ENCODE results near the gene RPP25L.

The RPP25L gene

DNA sequence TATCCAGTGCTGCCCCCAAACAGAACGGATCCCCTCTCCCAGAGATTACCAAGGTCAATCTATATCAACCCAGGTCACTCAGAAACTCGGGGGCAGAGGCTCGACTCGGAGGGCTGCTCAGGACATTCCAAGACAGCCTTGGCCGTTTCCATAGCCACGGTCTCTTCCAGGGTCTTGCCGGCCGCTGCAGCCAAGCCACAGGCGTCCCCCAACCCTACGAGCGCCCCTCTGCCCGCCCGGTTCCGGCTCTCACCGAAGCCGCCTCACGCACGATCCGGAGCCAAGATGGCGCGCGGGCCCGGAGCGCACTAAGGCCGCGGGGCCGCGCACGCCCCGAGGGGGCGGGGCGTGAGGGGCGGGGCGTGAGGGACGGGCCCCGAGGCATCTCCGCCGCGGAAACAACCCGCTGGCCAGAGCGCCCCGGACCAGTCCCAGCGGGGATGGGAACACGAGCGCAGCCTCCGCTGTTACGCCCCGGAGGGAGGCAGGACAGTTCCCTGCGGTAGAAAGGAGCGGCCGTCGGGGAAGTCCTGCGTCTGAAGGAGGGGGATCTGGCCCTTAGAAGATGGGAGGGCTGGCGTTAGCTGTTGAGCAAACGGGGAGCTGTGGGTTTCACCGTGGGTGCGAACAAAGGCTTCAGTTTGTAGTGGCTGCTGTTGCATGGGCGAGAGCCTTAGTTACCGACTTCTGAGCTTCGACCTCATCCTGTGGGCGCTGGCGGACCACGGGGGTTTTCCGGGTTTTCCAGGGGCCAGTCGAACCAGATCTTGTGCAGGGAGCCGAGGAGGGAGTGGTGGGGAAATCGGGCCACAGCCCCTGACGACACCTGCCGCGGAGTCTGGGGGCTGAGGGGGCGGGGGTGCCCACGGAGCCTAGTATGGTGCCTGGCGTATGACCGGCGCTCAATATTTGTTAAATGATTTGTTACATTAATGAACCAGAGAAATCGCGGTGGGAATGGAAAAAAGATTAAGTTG is at the start of gene RPP25L:
RPP25L (minus strand) TSS at position 287 of the 977 bp plus-strand sequence. CDS start 801 bp downstream, outside the sequence.
- Histone ChIP-seq H3K27ac (ENCODE audit: low read depth, low read length) (peak within 1 kb of the TSS; percentile 81), H3K36me3 (ENCODE audit: control insufficient read depth, insufficient read depth, low read length) (no peaks in the 10 kb centered on the region; the same call in 1 of the 2 replicates)

DNA sequence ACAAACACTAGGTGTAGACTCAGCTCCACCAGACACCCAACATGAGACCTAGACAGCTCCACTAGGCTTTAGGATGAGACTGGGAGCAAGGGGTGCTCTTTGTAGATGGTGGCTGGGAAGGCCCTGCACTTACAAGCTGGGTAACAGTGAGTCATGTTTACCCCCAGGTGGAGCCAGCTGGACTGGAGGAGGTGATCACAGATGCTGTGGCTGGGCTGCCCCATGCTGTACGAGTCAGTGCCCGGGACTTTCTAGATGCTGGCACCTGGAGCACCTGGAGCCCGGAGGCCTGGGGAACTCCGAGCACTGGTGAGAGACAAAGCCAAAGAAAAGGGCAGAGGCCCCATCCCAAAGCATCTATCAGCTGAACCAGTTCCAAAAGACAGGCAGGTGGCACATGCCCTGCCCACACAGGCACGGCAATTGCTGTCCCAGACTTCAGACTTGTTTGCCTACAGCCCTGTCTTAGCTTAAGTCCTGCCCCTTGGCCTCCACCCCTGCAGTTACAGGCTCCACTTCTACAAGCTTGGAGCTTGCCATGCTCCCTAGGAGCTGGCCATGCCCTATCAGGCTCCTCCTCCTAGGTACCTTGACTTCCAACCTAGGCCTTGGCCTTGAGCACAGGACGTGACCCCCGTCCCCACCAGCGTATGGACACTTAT is 47.8 kb upstream of the RPP25L start:
- no peaks in the 10 kb centered on the region for H3K27me3 ChIP-seq (ENCODE audit: control insufficient read depth, insufficient read depth, low read length)
- no peak overlapping the region for H3K4me3 ChIP-seq (ENCODE audit: low read depth, low read length)
- H3K36me3 ChIP-seq (ENCODE audit: control insufficient read depth, insufficient read depth, low read length) = 0 out of 2 replicates have a peak, but pooled peaks cover 4% of the 10 kb centered on the region
- H3K27ac ChIP-seq (ENCODE audit: low read depth, low read length) = no peak overlapping the region
- H3K9ac ChIP-seq (ENCODE audit: low read length) = no peak overlapping the region
- no peaks in the 10 kb centered on the region for H3K9me3 ChIP-seq (ENCODE audit: control insufficient read depth, insufficient read depth, low read depth, low read length)
- H3K4me1 ChIP-seq (ENCODE audit: control insufficient read depth, insufficient read depth, low read length) = peaks cover 4% of the 10 kb centered on the region; the same call in 1 of the 2 replicates

More for the DNA sequence above, at the start of gene RPP25L:
- H3K4me1 ChIP-seq (ENCODE audit: control insufficient read depth, insufficient read depth, low read length) = peaks cover 16% of the 10 kb centered on the region
- H3K4me3 ChIP-seq (ENCODE audit: low read depth, low read length) = peak within 1 kb of the TSS; percentile 95
- H3K27me3 ChIP-seq (ENCODE audit: control insufficient read depth, insufficient read depth, low read length) = no peaks in the 10 kb centered on the region; the same call in 1 of the 2 replicates
- H3K9ac ChIP-seq (ENCODE audit: low read length) = peak within 1 kb of the TSS; percentile 94
- no peaks in the 10 kb centered on the region for H3K9me3 ChIP-seq (ENCODE audit: control insufficient read depth, insufficient read depth, low read depth, low read length)

GRCh38 chr9:34658461-34658860 is 46.6 kb upstream of the RPP25L start:
- Histone ChIP-seq H3K4me1 (ENCODE audit: control insufficient read depth, insufficient read depth, low read length) (peaks cover 7% of the 10 kb centered on the region), H3K36me3 (ENCODE audit: control insufficient read depth, insufficient read depth, low read length) (0 out of 2 replicates have a peak, but pooled peaks cover 4% of the 10 kb centered on the region), H3K9ac (ENCODE audit: low read length) (no peak overlapping the region), H3K9me3 (ENCODE audit: control insufficient read depth, insufficient read depth, low read depth, low read length) (no peaks in the 10 kb centered on the region), H3K4me3 (ENCODE audit: low read depth, low read length) (no peak overlapping the region), H3K27me3 (ENCODE audit: control insufficient read depth, insufficient read depth, low read length) (no peaks in the 10 kb centered on the region), H3K27ac (ENCODE audit: low read depth, low read length) (no peak overlapping the region)

GRCh38 chr9:34656992-34657391 is 45.1 kb upstream of the RPP25L start:
- H3K36me3 ChIP-seq (ENCODE audit: control insufficient read depth, insufficient read depth, low read length) = no peaks in the 10 kb centered on the region
- H3K9ac ChIP-seq (ENCODE audit: low read length) = no peak overlapping the region
- no peaks in the 10 kb centered on the region for H3K9me3 ChIP-seq (ENCODE audit: control insufficient read depth, insufficient read depth, low read depth, low read length)
- H3K27me3 ChIP-seq (ENCODE audit: control insufficient read depth, insufficient read depth, low read length) = no peaks in the 10 kb centered on the region
- H3K4me3 ChIP-seq (ENCODE audit: low read depth, low read length) = no peak overlapping the region
- H3K27ac ChIP-seq (ENCODE audit: low read depth, low read length) = no peak overlapping the region
- H3K4me1 ChIP-seq (ENCODE audit: control insufficient read depth, insufficient read depth, low read length) = peaks cover 22% of the 10 kb centered on the region

DNA sequence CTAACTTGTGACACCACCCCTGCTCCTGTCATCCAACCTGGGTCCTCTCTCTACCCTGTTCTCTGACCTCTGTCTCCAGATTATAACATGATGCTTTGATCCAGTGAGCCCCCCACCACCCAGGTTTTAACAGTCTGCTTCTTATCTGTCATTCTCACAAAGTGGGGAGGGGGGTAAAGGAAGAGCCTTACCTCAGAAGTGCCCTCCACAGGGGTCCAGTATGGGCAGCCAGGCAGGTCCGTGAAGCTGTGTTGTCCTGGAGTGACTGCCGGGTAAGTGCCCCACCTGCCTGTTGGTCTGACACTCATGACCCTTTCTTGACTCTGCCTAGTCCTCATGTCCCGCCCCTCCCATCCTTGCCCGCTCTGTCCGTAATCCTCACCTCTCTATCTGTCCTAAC is 43.5 kb upstream of the RPP25L start:
- no peak overlapping the region for H3K27ac ChIP-seq (ENCODE audit: low read depth, low read length)
- H3K27me3 ChIP-seq (ENCODE audit: control insufficient read depth, insufficient read depth, low read length) = no peaks in the 10 kb centered on the region
- no peak overlapping the region for H3K4me3 ChIP-seq (ENCODE audit: low read depth, low read length)
- H3K36me3 ChIP-seq (ENCODE audit: control insufficient read depth, insufficient read depth, low read length) = no peaks in the 10 kb centered on the region
- no peaks in the 10 kb centered on the region for H3K9me3 ChIP-seq (ENCODE audit: control insufficient read depth, insufficient read depth, low read depth, low read length)
- no peak overlapping the region for H3K9ac ChIP-seq (ENCODE audit: low read length)
- peaks cover 30% of the 10 kb centered on the region for H3K4me1 ChIP-seq (ENCODE audit: control insufficient read depth, insufficient read depth, low read length)

GRCh38 chr9:34654323-34655051 is 42.6 kb upstream of the RPP25L start:
- Histone ChIP-seq H3K9me3 (ENCODE audit: control insufficient read depth, insufficient read depth, low read depth, low read length) (no peaks in the 10 kb centered on the region), H3K36me3 (ENCODE audit: control insufficient read depth, insufficient read depth, low read length) (peaks cover 5% of the 10 kb centered on the region), H3K27me3 (ENCODE audit: control insufficient read depth, insufficient read depth, low read length) (no peaks in the 10 kb centered on the region), H3K9ac (ENCODE audit: low read length) (no peak overlapping the region), H3K27ac (ENCODE audit: low read depth, low read length) (no peak overlapping the region), H3K4me1 (ENCODE audit: control insufficient read depth, insufficient read depth, low read length) (peaks cover 30% of the 10 kb centered on the region), H3K4me3 (ENCODE audit: low read depth, low read length) (no peak overlapping the region)

GRCh38 chr9:34653151-34654072 is 41.5 kb upstream of the RPP25L start:
- H3K27ac ChIP-seq (ENCODE audit: low read depth, low read length) = no peak overlapping the region
- peaks cover 16% of the 10 kb centered on the region for H3K36me3 ChIP-seq (ENCODE audit: control insufficient read depth, insufficient read depth, low read length)
- 0 out of 2 replicates have a peak overlapping the region, but pooled peaks have one; percentile 27 for H3K4me3 ChIP-seq (ENCODE audit: low read depth, low read length)
- peaks cover 30% of the 10 kb centered on the region for H3K4me1 ChIP-seq (ENCODE audit: control insufficient read depth, insufficient read depth, low read length)
- H3K9me3 ChIP-seq (ENCODE audit: control insufficient read depth, insufficient read depth, low read depth, low read length) = no peaks in the 10 kb centered on the region
- peak overlapping the region; percentile 23 for H3K9ac ChIP-seq (ENCODE audit: low read length)
- H3K27me3 ChIP-seq (ENCODE audit: control insufficient read depth, insufficient read depth, low read length) = no peaks in the 10 kb centered on the region

DNA sequence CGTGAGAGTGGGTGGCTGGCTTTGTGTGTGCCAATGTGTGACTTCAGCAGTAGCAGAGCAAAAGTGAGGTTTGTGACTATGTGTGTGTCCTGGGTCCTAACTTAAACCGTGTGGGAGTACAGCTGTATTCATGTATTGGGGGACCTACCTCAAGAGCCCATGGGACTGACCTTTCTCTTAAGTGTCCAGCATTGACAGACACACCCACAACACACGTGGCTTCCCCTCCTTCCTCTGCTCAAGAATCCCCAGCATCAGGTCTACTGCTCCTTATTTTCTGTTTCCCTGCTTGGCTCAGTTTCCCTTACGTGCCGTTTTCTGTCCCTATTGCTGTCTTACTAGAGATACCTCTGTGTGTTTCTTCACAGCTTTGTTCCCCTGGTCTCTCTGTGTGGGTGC is 40.7 kb upstream of the RPP25L start:
- H3K36me3 ChIP-seq (ENCODE audit: control insufficient read depth, insufficient read depth, low read length) = peaks cover 20% of the 10 kb centered on the region
- peaks cover 35% of the 10 kb centered on the region for H3K4me1 ChIP-seq (ENCODE audit: control insufficient read depth, insufficient read depth, low read length)
- no peaks in the 10 kb centered on the region for H3K27me3 ChIP-seq (ENCODE audit: control insufficient read depth, insufficient read depth, low read length)
- H3K9me3 ChIP-seq (ENCODE audit: control insufficient read depth, insufficient read depth, low read depth, low read length) = no peaks in the 10 kb centered on the region
- peak overlapping the region; percentile 47 for H3K4me3 ChIP-seq (ENCODE audit: low read depth, low read length)
- H3K9ac ChIP-seq (ENCODE audit: low read length) = no peak overlapping the region
- no peak overlapping the region for H3K27ac ChIP-seq (ENCODE audit: low read depth, low read length)

DNA sequence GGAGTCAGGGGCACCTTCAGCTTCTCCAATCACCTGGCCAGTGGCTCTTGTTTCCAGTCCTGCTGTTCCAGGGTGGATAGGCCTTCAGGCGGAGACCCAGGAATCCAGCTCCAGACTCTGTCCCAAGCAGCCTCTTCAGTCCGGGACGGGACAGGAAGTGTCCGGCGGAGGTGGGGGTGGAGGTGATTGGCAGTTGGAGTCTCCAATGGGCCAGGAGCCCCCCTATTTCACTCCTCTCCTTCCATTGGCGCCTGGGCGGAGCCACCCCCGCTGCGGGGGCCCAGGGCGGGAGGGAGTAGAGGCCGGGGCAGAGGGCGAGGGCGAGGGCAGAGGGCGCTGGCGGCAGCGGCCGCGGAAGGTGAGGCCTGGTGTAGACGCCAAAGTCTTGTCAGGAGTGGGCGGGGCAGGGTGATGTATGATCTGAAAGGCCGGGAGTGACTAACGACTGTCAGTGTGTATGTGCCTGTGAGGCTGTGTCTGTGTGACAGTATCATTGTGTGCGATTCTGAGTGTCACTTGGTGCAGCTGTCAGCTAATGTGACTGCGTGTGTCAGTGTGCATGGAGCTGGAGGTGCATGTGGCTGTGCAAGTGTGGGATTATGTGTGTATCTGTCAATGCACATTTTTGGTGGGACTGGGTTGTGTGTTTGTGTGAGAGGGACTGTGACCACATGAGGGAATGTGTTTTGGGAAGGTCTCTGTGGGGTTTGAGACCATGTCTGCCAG is 40.1 kb upstream of the RPP25L start, which contains the start of gene IL11RA:
IL11RA (plus strand) TSS at position 310 of the 726 bp plus-strand sequence. CDS start 3,033 bp downstream, outside the sequence.
- H3K9ac ChIP-seq (ENCODE audit: low read length) = peak within 1 kb of the TSS; percentile 65
- no peaks in the 10 kb centered on the region for H3K9me3 ChIP-seq (ENCODE audit: control insufficient read depth, insufficient read depth, low read depth, low read length)
- H3K27ac ChIP-seq (ENCODE audit: low read depth, low read length) = 0 out of 2 replicates have a peak within 1 kb of the TSS, but pooled peaks have one; percentile 29
- H3K4me3 ChIP-seq (ENCODE audit: low read depth, low read length) = peak within 1 kb of the TSS; percentile 62
- peaks cover 20% of the 10 kb centered on the region for H3K36me3 ChIP-seq (ENCODE audit: control insufficient read depth, insufficient read depth, low read length)
- H3K27me3 ChIP-seq (ENCODE audit: control insufficient read depth, insufficient read depth, low read length) = no peaks in the 10 kb centered on the region
- peaks cover 41% of the 10 kb centered on the region for H3K4me1 ChIP-seq (ENCODE audit: control insufficient read depth, insufficient read depth, low read length)

Measured in HUES6 (cell line).